K562 (cell line): ENCODE results near the gene SRGAP3. TPM values are rescaled to one million over a fixed set of nuclear protein-coding genes. Genes with fewer than 3 reads are reported as not detected.

Experiments used
- ATAC-seq: fragments of 200-7000 bp; cut with Tn5 transposase; 3 replicates; pipeline ENCODE4 v1.9.1; 2020; ENCODE audit warnings: moderate library complexity
- BruUV-seq: library from RNA; stranded (reverse); fragments of 400-500 nt; replicated peaks from 2 replicates; lab custom pipeline; 2021; lab: Mats Ljungman, UMichigan
- CTCF ChIA-PET: fragments of 300-600 bp; formaldehyde crosslinking; extraction: SDS; loops from one replicate; lab custom pipeline; 2021; ENCODE audit warnings: low intra/inter-chr PET ratio; lab: Yijun Ruan, JAX
- POLR2A ChIA-PET: fragments of 300-600, 350-650 bp; sonication (Branson Sonifier 250); formaldehyde crosslinking; extraction: SDS; loops from one replicate; lab custom pipeline; 2021; ENCODE audit warnings: antibody characterized with exemption, inconsistent platforms; lab: Yijun Ruan, JAX
- DNase-seq, 4 experiments: peaks; one replicate each; pipeline versions ENCODE4 v3.0.0 to v3.0.0-alpha.2; 2011 to 2018; ENCODE audit warnings: low spot score in 3 of 4, mixed read lengths in 3 of 4; ENCODE audit errors: extremely low read depth in 1 of 4
- FAIRE-seq: peaks from 2 replicates; lab custom pipeline; 2011; peaks lifted over from hg19 to GRCh38; lab: Jason Lieb, UNC
- H2AFZ ChIP-seq: 2 replicates; pipeline ENCODE4 v1.6.0; 2011; ENCODE audit warnings: low read depth, low read length, control low read depth, inconsistent platforms
- H3K27ac ChIP-seq: fragments of 200-600 bp; 3 replicates; pipeline ENCODE4 v1.8.0; 2011; ENCODE audit warnings: low read depth, mild to moderate bottlenecking, control low read depth, inconsistent platforms, low read length, moderate library complexity, mixed read lengths; ENCODE audit errors: extremely low read depth
- H3K27me3 ChIP-seq, 2 experiments: fragments of 300-600 bp in 1 of 2; 2 replicates in 1 of 2; 3 replicates in 1 of 2; pipeline versions ENCODE4 v1.6.0 to v1.8.0; 2011; ENCODE audit warnings: inconsistent platforms in 2 of 2, low read length in 2 of 2, mild to moderate bottlenecking in 1 of 2, mixed read lengths in 1 of 2, moderate library complexity in 1 of 2; ENCODE audit not compliant: control insufficient read depth in 2 of 2, insufficient read depth in 2 of 2
- H3K36me3 ChIP-seq: fragments of 300-600 bp; 3 replicates; pipeline ENCODE4 v1.8.0; 2011; ENCODE audit warnings: mild to moderate bottlenecking, low read length, inconsistent platforms; ENCODE audit not compliant: control insufficient read depth, insufficient read depth
- H3K4me1 ChIP-seq, 2 experiments: fragments of 200-600 bp in 1 of 2; replicated peaks in 1 of 2; 2 replicates in 1 of 2; 3 replicates in 1 of 2; pipeline versions ENCODE4 v1.5.1 to v1.8.0; 2011; ENCODE audit warnings: inconsistent platforms in 2 of 2, low read length in 2 of 2, mild to moderate bottlenecking in 1 of 2, mixed read lengths in 1 of 2, moderate library complexity in 1 of 2; ENCODE audit not compliant: control insufficient read depth in 2 of 2, insufficient read depth in 2 of 2
- H3K4me2 ChIP-seq: 2 replicates; pipeline ENCODE4 v1.6.1; 2011; ENCODE audit warnings: low read length, control low read depth, inconsistent platforms, mixed read lengths; ENCODE audit not compliant: insufficient read depth
- H3K4me3 ChIP-seq: fragments of 200-600 bp; sonication (generic), shearing (Covaris generic); 2 replicates; pipeline ENCODE4 v1.5.1; 2016; ENCODE audit warnings: control low read depth, inconsistent platforms
- H3K79me2 ChIP-seq: fragments of 200-600 bp; 3 replicates; pipeline ENCODE4 v1.8.0; 2011; ENCODE audit warnings: low read length, inconsistent platforms; ENCODE audit not compliant: control insufficient read depth, insufficient read depth
- H3K9ac ChIP-seq, 2 experiments: 2 replicates each; pipeline versions ENCODE4 v1.6.0 to v1.6.1; 2011; ENCODE audit warnings: low read depth in 2 of 2, low read length in 2 of 2, control low read depth in 1 of 2, inconsistent platforms in 1 of 2, mild to moderate bottlenecking in 1 of 2, mixed read lengths in 1 of 2; ENCODE audit not compliant: insufficient read depth in 1 of 2
- H3K9me1 ChIP-seq: one replicate; pipeline ENCODE4 v1.6.0; 2011; ENCODE audit warnings: inconsistent platforms, mild to moderate bottlenecking, low read length, moderate library complexity; ENCODE audit not compliant: control insufficient read depth, insufficient read depth
- H3K9me3 ChIP-seq: replicated peaks from 2 replicates; pipeline ENCODE4 v1.5.1; 2011; ENCODE audit warnings: low read depth, low read length, inconsistent platforms; ENCODE audit not compliant: control insufficient read depth, insufficient read depth
- H4K20me1 ChIP-seq: replicated peaks from 2 replicates; pipeline ENCODE4 v1.6.1; 2011; ENCODE audit warnings: low read length, inconsistent platforms, mixed read lengths; ENCODE audit not compliant: control insufficient read depth, insufficient read depth
- GABPB2 ChIP-seq: fragments of 250-450 bp; sonication (Bioruptor Pico); conservative IDR thresholded peaks from 2 replicates; pipeline ENCODE4 v1.5.1; 2021; ENCODE audit warnings: mild to moderate bottlenecking
- HMGN3 ChIP-seq: IDR thresholded peaks from 2 replicates; pipeline ENCODE4 v1.6.1; 2011; ENCODE audit warnings: borderline replicate concordance, low read depth, mild to moderate bottlenecking, mixed read lengths, low read length; ENCODE audit not compliant: insufficient read length; ENCODE audit errors: extremely low read depth
- ILF3 ChIP-seq: fragments of 450-650 bp; IDR thresholded peaks from 2 replicates; pipeline ENCODE4 v1.6.1; 2018; ENCODE audit warnings: antibody characterized with exemption, mild to moderate bottlenecking, moderate library complexity, borderline replicate concordance
- MAFK ChIP-seq: IDR thresholded peaks from 2 replicates; pipeline ENCODE4 v1.6.1; 2011; ENCODE audit warnings: low read length, improper control_type of control experiment
- POLR2AphosphoS5 ChIP-seq: IDR thresholded peaks from 2 replicates; pipeline ENCODE4 v1.6.1; 2011; ENCODE audit warnings: mild to moderate bottlenecking, low read depth, low read length, moderate library complexity; ENCODE audit not compliant: control insufficient read depth, insufficient read depth
- TCFL5 ChIP-seq: fragments of 250-450 bp; sonication (Bioruptor Pico); conservative IDR thresholded peaks from 2 replicates; pipeline ENCODE4 v1.6.1; 2021; ENCODE audit warnings: mild to moderate bottlenecking, moderate library complexity, matching md5 sums
- THAP7 ChIP-seq: fragments of 250-450 bp; sonication (Bioruptor Pico); IDR thresholded peaks from 2 replicates; pipeline ENCODE4 v1.5.0; 2021
- XRCC3 ChIP-seq: fragments of 450-650 bp; IDR thresholded peaks from 2 replicates; pipeline ENCODE4 v1.6.1; 2017; ENCODE audit warnings: mild to moderate bottlenecking, moderate library complexity
- ZBTB9 ChIP-seq: fragments of 450-650 bp; formaldehyde crosslinking; IDR thresholded peaks from 2 replicates; pipeline ENCODE4 v1.4.0; 2020; ENCODE audit warnings: mild to moderate bottlenecking, moderate library complexity
- ZNF512 ChIP-seq: IDR thresholded peaks from 2 replicates; pipeline ENCODE4 v1.6.1; 2016; ENCODE audit warnings: missing genetic modification characterization, missing compliant biosample characterization
- WGBS: fragments of 100-300 bp; shearing (Covaris generic); methylation state at CpG from one replicate; pipeline ENCODE4 v1.1.6; 2016; ENCODE audit warnings: low coverage, mixed read lengths; ENCODE audit not compliant: insufficient coverage; ENCODE audit errors: missing lambda C conversion rate; 5-methylcytosine and 5-hydroxymethylcytosine counted together
- in situ Hi-C: fragments of 300-500 bp; cut with MboI; formaldehyde crosslinking; loops from 4 replicates; pipeline ENCODE4 v1.15.0; 2018; ENCODE audit warnings: inconsistent platforms, mixed read lengths
- intact Hi-C: fragments of 100-400 bp; cut with micrococcal nuclease; formaldehyde crosslinking; loops from 2 replicates; pipeline ENCODE4 v1.14.2; 2022
- polyA plus RNA-seq, 8 experiments: library from polyadenylated mRNA; depleted of rRNA in 4 of 8; stranded (reverse) in 5 of 8; unstranded in 3 of 8; fragments of >200 nt; fragmentation: Nextera tagmentation in 2 of 8; fragmentation: Illumina TruSeq in 1 of 8; extraction: Ambion mirVana in 2 of 8; extraction: Trizol in 1 of 8; gene quantifications; 2 replicates each; pipeline versions ENCODE4 v1.2.1 to v1.2.3, GENCODE V29; 2011 to 2014; ENCODE audit warnings: inconsistent platforms in 1 of 8, missing spikeins in 1 of 8
- total RNA-seq, 7 experiments: library from RNA; depleted of rRNA in 6 of 7; stranded (reverse); fragments of >200 nt in 6 of 7; fragmentation: Illumina TruSeq in 2 of 7; extraction: Trizol in 2 of 7; gene quantifications; 2 replicates each; pipeline versions ENCODE4 v1.2.1 to v1.2.3, GENCODE V29; 2011 to 2021; ENCODE audit warnings: low replicate concordance in 1 of 7

Gene SRGAP3
- total and polyA plus RNA-seq, 9 of the 15 experiments (the other 6 are each of a cell fraction or from before 2014, with no cell fraction given): 0.11 to 0.85 (median 0.35) TPM; not detected in 2

- TF ChIP-seq HMGN3 (no peak), POLR2AphosphoS5 (no peak), ZBTB9 (CRISPR knock-in tag) (no peak), TCFL5 (no peak)
- TF ChIP-seq, all 486 proteins: peak for 6
Measured at GRCh38 chr3:9130345-9131305, 118.8 kb downstream of the SRGAP3 start (continued).

- Histone ChIP-seq H3K4me2 (no peak overlapping the region), H2AFZ (no peak overlapping the region), H3K9ac (no peak overlapping the region), H3K36me3 (no peaks in the 10 kb centered on the region), H3K9me1 (no peaks in the 10 kb centered on the region), H3K79me2 (no peaks in the 10 kb centered on the region), H3K4me3 (no peak overlapping the region), H3K4me1 (no peaks in the 10 kb centered on the region), H4K20me1 (peaks cover 3% of the 10 kb centered on the region; the same call in 1 of the 2 replicates), H3K27me3 (peaks cover 20 to 36% of the 10 kb centered on the region in 2 experiments), H3K9me3 (no peaks in the 10 kb centered on the region), H3K27ac (no peak overlapping the region)
- DNase-seq (no peak), ATAC-seq (no peak), FAIRE-seq (no peak)
- in situ Hi-C loops: no loop called here
- ChIA-PET CTCF (no interaction called here), POLR2A (no interaction called here)
- 0% methylated on average over 2 of the region's 2 CpGs for WGBS
- intact Hi-C loops: no loop called here
- BruUV-seq: no TSS peak
- TF ChIP-seq GABPB2: no peak
- no peak for TF ChIP-seq THAP7 (CRISPR knock-in tag)
- TF ChIP-seq MAFK: no peak
- no peak for TF ChIP-seq ZNF512 (tag)
- no peak for TF ChIP-seq ILF3
- TF ChIP-seq XRCC3: no peak
Measured at GRCh38 chr3:9129365-9129764, 120.1 kb downstream of the SRGAP3 start.
